ENCODE results near the gene DAP.

GRCh38 chr5:10674582-10674981 lies 86.5 kb downstream of the DAP start:
- no peak for TF ChIP-seq POLR2A (IDR thresholded peaks at IDR 0.05)
- no peak for TF ChIP-seq CTCF (IDR thresholded peaks at IDR 0.05 in 4 of 5, conservative IDR thresholded peaks at IDR 0.05 in 1 of 5)
